HUES6 (cell line): ENCODE results near the gene SCD5.

Experiments
- H3K27ac ChIP-seq: 2 replicates; pipeline ENCODE4 v1.7.0; 2013; ENCODE audit warnings: low read depth, mild to moderate bottlenecking, low read length, inconsistent platforms
- H3K27me3 ChIP-seq: 2 replicates; pipeline ENCODE4 v1.6.1; 2013; ENCODE audit warnings: low read length; ENCODE audit not compliant: control insufficient read depth, insufficient read depth
- H3K36me3 ChIP-seq: 2 replicates; pipeline ENCODE4 v1.6.1; 2013; ENCODE audit warnings: low read length; ENCODE audit not compliant: control insufficient read depth, insufficient read depth
- H3K4me1 ChIP-seq: 2 replicates; pipeline ENCODE4 v1.6.1; 2013; ENCODE audit warnings: low read length; ENCODE audit not compliant: control insufficient read depth, insufficient read depth
- H3K4me3 ChIP-seq: 2 replicates; pipeline ENCODE4 v1.5.1; 2013; ENCODE audit warnings: low read depth, low read length
- H3K9ac ChIP-seq: one replicate; pipeline ENCODE4 v1.6.1; 2013; ENCODE audit warnings: mild to moderate bottlenecking, low read length
- H3K9me3 ChIP-seq: 2 replicates; pipeline ENCODE4 v1.6.1; 2013; ENCODE audit warnings: low read depth, low read length; ENCODE audit not compliant: control insufficient read depth, insufficient read depth

SCD5 gene

DNA sequence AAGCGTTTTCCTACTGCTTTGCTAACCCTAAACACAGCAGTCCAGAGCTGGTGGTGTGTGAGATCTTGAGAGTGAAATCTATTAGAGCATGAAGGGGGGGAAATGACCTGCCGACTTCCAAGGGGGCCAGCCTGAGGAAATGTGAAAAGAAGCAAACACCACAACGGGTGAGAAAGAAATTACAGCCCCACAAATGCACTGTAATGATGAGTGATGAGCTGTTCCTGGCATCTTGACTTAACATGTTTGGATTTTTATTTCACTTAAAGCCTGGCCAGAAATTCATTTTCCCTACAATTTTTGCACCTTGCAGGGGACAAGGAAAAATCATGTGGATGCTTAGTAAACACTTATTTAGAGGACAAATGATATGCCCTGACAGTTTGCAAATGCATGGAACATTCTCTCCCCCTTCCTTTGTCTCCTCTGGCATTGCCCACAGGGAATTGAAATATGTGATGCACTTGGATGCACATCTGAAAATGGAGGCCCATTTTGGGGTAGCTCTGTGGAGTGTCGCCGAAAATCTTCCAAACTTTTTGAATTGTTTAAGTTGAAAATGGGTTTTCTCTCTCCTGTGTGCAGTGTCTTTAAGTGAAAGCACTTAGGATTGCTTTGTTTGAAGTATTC, 152.5 kb downstream of the SCD5 start:
- Histone ChIP-seq H3K4me1 (no peaks in the 10 kb centered on the region), H3K9me3 (no peaks in the 10 kb centered on the region), H3K36me3 (no peaks in the 10 kb centered on the region), H3K27ac (no peak overlapping the region), H3K4me3 (no peak overlapping the region), H3K27me3 (no peaks in the 10 kb centered on the region), H3K9ac (no peak overlapping the region)

DNA sequence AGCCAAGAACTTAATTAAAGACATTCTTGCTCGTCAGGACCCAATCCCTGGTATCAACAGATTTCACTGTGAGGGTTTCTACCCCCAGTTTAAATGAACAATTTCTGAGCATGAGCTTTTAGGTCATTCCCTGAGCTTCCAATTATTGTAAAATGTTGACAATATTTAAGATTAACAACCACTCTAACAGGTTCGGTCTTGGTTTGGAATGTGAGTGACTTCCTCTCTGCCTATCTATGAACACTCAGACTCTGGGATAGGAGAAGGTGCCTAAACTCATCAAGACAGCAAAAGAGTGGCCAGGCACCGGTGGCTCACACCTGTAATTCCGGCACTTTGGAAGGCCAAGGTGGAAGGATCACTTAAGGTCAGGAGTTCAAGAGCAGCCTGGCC, 153.9 kb downstream of the SCD5 start:
- Histone ChIP-seq H3K9me3 (no peaks in the 10 kb centered on the region), H3K4me3 (no peak overlapping the region), H3K27ac (no peak overlapping the region), H3K4me1 (no peaks in the 10 kb centered on the region), H3K36me3 (no peaks in the 10 kb centered on the region), H3K9ac (no peak overlapping the region), H3K27me3 (no peaks in the 10 kb centered on the region)

DNA sequence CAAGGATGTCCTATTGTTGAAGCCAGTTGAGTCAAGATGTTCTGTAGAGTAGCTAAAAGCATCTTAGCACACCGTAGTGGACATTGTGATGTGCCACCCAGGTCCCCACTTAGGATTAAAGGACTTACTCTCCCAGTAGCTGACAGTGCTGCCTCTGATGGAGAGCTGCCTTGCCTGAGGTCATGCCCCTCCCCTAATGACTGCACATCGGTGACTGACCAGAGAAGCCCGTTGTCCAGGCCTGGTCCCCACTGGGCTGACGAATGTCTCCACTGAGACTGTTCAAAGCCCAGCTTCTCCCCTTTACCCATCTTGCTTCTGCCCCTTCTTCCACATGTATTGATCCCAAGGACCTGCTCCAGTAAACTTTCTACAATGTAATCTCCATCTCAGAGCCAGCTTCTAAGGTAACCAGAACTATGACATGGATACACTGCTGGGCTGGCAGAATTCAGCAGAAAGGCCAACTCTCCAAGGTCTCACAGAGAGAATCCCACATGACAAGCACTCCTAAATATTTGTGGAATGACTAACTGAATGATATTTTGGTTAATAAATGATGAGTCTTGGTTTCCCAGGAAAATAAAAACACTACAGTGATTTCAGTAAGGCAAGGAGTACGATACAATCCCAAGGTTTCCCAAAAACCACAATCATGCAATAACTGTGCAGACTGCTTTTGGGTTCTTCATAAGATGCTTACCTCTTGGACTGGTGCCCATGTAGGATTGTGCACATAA, 154.4 kb downstream of the SCD5 start:
- no peaks in the 10 kb centered on the region for H3K36me3 ChIP-seq
- H3K27me3 ChIP-seq = no peaks in the 10 kb centered on the region
- no peak overlapping the region for H3K4me3 ChIP-seq
- H3K27ac ChIP-seq = no peak overlapping the region
- H3K4me1 ChIP-seq = no peaks in the 10 kb centered on the region
- no peaks in the 10 kb centered on the region for H3K9me3 ChIP-seq
- H3K9ac ChIP-seq = no peak overlapping the region

DNA sequence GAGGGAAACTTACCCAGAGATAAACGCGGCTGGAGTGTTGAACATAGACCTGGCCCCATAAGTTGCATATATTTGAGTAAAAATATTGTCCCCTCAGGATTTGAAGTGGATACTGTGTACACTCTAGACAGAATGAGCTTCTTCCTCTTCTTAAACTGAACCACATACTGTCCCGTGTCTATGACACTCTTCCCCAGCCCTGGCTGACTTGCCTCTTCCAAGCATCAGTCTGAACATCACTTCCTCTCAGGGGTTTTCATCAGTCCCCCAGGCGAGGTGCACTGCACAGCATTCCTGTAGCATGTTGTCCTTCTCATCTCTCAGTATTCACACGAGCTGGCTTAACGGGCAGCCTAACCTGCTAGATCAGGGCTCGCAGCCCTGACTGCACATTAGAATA, 156.3 kb downstream of the SCD5 start:
- Histone ChIP-seq H3K9ac (no peak overlapping the region), H3K36me3 (no peaks in the 10 kb centered on the region), H3K9me3 (no peaks in the 10 kb centered on the region), H3K4me3 (no peak overlapping the region), H3K4me1 (no peaks in the 10 kb centered on the region), H3K27me3 (no peaks in the 10 kb centered on the region), H3K27ac (no peak overlapping the region)

DNA sequence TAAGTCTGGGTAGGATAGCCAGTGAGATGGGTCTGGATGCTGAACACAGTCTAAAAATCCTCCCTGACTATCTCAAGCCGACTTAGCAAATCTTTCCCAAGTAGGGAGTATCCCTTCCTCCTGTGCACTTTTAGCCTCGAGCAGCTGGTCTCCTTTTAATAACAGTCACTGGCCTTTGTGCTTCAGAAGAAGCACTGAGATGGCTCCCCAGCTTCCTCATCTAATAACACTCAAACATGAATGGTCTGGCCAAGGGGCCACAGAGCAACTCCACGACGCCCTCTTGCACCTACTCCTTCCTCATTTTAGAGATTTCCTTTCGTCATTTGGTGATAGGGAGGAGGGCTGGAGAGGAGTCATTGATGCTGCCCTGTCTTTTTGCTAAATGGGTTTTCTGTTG, 158.1 kb downstream of the SCD5 start:
- Histone ChIP-seq H3K27me3 (no peaks in the 10 kb centered on the region), H3K36me3 (no peaks in the 10 kb centered on the region), H3K9ac (no peak overlapping the region), H3K4me3 (no peak overlapping the region), H3K4me1 (no peaks in the 10 kb centered on the region), H3K27ac (no peak overlapping the region), H3K9me3 (no peaks in the 10 kb centered on the region)

DNA sequence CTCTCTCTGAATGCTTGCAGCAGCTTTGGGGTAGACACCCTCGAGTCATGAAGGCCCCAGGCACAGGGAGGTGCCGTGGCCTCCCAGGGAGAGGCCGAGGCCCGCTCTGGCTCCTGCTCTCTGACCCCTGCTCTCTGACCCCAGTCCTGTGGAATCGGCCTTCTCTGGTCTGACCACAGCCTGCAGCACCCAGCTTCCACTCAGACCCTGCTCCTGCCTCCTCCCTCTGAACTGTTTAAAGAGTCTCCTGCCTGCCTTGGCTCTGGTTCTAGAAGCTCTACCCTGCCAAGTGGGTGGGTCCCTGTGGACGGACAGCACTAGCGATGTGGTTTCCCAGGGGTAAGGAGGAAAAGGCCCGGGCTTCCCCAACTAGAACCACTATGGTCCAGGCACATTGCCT, 158.6 kb downstream of the SCD5 start:
- H3K36me3 ChIP-seq = no peaks in the 10 kb centered on the region
- H3K4me3 ChIP-seq = no peak overlapping the region
- H3K9me3 ChIP-seq = no peaks in the 10 kb centered on the region
- no peaks in the 10 kb centered on the region for H3K4me1 ChIP-seq
- no peak overlapping the region for H3K27ac ChIP-seq
- H3K9ac ChIP-seq = no peak overlapping the region
- no peaks in the 10 kb centered on the region for H3K27me3 ChIP-seq

DNA sequence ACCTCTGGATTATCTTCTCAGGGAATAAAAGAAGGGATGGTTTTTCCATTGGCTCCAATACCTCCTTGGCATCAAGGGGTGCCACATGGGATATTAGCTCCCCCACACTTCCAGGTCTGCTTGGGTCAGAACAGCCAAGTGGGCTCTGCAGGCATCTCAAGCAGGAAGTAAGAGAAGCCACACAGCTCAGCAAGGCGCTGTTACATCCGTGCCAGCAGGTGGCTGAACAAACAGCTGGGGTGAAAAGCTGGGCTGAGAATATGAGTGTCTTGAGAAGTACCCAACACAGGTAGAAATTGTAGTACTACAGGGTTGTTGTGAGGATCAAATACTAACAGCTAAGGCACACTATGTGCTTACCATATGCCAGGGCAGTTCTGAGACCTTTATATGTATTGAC, 160.1 kb downstream of the SCD5 start:
- Histone ChIP-seq H3K9me3 (no peaks in the 10 kb centered on the region), H3K27ac (no peak overlapping the region), H3K4me3 (no peak overlapping the region), H3K9ac (no peak overlapping the region), H3K4me1 (no peaks in the 10 kb centered on the region), H3K27me3 (no peaks in the 10 kb centered on the region), H3K36me3 (no peaks in the 10 kb centered on the region)

DNA sequence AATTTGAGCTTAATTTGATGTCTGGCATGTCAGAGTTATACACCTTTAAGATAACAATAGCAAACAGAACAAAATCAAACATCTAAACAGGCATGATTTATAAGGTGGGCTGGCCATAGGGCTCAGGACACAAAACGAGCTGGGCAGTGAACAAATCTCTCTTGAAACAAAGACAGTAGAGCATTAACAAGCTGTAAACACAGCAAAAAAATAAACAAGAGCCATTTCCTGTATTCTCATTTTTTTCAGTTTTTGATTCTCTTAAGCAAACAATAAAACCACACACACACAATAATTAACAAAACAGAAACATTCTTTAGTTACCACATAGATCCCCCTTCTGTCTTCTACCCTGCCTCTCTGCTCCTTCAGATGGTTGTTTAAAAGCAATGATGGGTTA, 168.5 kb downstream of the SCD5 start:
- Histone ChIP-seq H3K36me3 (no peaks in the 10 kb centered on the region), H3K9ac (no peak overlapping the region), H3K9me3 (no peaks in the 10 kb centered on the region), H3K4me1 (peaks cover 6% of the 10 kb centered on the region; the same call in 1 of the 2 replicates), H3K27me3 (no peaks in the 10 kb centered on the region), H3K27ac (no peak overlapping the region), H3K4me3 (no peak overlapping the region)

DNA sequence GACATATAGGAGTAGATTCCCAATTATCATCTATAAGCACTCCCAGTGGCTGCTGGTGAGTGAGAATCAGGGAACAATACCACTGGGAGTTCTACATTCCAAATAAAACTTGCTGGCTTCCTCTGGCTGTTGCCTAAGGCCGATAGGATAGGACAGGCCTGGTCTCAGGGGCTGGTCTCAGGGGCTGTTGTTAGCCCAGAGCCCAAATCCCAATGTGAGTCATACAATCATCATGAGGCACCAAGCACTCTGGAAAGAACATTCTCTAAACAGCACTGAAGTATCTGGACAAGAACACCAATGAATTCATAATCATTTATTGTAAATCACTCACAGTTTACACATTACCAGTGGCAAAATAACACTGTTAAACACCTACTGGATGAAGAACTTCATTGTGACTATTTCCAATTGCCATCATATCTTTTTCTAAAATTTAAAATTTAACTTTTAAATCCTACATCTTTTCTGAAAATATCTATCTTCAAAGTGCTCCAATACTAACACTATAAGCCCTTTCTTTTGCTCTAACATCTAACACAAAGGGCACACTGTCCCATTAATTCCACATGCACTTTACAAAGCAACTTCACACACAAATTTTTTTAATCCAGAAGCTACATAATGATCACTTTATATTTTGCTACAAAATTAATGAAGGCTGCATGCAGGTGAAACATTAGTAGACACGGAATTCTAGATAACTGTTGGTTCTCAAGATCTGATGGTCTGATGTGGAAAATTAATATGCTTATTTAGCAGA, 169.2 kb downstream of the SCD5 start:
- H3K4me3 ChIP-seq = no peak overlapping the region

DNA sequence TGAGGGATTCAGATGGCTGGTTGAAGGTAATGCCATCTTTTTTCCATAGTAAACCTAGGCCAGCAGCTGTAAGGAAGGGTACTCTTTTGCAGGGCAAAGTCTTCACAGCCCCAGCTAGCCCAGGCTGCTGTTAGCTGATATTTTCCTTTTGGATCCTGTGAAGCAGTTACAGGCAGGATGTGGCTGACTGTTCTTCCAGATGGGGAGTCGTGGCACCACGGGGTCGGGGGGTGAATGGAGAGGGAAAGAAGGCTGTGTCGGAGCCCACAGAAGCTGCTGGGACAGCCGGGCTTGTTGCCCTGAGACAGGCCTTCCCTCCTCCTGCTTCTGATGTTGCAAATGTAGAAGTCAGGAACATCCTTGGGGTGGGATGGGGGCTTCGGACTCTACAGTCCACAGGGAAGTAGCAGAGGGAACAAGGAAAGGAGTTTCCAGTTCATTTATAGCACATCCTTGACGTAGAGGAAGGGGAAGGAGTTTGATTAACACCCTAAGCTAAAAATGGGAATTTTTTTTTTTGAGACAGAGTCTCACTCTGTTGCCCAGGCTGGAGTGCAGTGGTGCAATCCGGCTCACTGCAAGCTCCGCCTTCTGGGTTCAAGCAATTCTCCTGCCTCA, 172.2 kb downstream of the SCD5 start:
- H3K36me3 ChIP-seq = no peaks in the 10 kb centered on the region
- H3K27ac ChIP-seq = no peak overlapping the region
- no peaks in the 10 kb centered on the region for H3K9me3 ChIP-seq
- H3K9ac ChIP-seq = no peak overlapping the region
- peaks cover 6% of the 10 kb centered on the region; the same call in 1 of the 2 replicates for H3K4me1 ChIP-seq
- no peak overlapping the region for H3K4me3 ChIP-seq
- H3K27me3 ChIP-seq = no peaks in the 10 kb centered on the region

More for the DNA sequence above, 169.2 kb downstream of the SCD5 start:
- Histone ChIP-seq H3K9ac (no peak overlapping the region), H3K36me3 (no peaks in the 10 kb centered on the region), H3K9me3 (no peaks in the 10 kb centered on the region), H3K27me3 (no peaks in the 10 kb centered on the region), H3K27ac (no peak overlapping the region), H3K4me1 (peaks cover 6% of the 10 kb centered on the region; the same call in 1 of the 2 replicates)

DNA sequence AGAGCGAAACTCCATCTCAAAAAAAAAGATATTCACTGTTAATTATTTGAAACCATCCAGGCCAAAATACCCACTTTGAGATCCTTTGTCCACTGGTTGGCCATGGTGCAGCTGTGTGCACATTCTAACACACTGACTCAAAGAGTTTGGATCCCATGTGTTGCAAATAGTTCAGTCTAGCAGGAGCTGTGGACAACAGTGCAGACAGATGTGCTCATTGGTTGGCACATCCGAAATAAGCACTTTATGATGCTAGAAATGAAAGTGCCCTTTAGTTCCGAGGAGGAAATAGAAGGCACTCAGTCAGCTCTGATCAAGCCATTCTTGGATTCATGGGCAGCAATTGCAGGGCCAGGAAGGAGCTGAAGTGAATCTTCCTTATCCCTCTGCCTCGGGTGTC, 173.8 kb downstream of the SCD5 start:
- Histone ChIP-seq H3K27me3 (no peaks in the 10 kb centered on the region), H3K4me1 (peaks cover 5% of the 10 kb centered on the region; the same call in 1 of the 2 replicates), H3K9ac (no peak overlapping the region), H3K27ac (no peak overlapping the region), H3K36me3 (no peaks in the 10 kb centered on the region), H3K9me3 (no peaks in the 10 kb centered on the region), H3K4me3 (no peak overlapping the region)
